CD4-positive, alpha-beta memory T cell (primary cell): ENCODE measurements around the gene CA12. TPM values are rescaled to one million over a fixed set of nuclear protein-coding genes. Genes with fewer than 3 reads are reported as not detected.
A peak's percentile ranks its signal among the peaks of the same experiment; 100 is the strongest.

Experiments used
- CTCF ChIA-PET: fragments of 350-600 bp; sonication (Branson Sonifier 250); formaldehyde crosslinking; loops from one replicate; lab custom pipeline; 2021; ENCODE audit warnings: inconsistent platforms; ENCODE audit not compliant: partially characterized antibody; lab: Charles Lee
- POLR2A ChIA-PET: fragments of 350-600 bp; sonication (Branson Sonifier 250); formaldehyde crosslinking; loops from one replicate; lab custom pipeline; 2021; ENCODE audit not compliant: partially characterized antibody; lab: Charles Lee
- DNase-seq, 5 donors: peaks; one replicate each; pipeline versions ENCODE4 v3.0.0 to v3.0.0-alpha.2; 2020 to 2022; ENCODE audit warnings: mixed read lengths in 1 of 5
- H3K27ac ChIP-seq: one replicate; pipeline ENCODE4 v1.7.0; 2013; ENCODE audit warnings: low read depth, low read length
- H3K27me3 ChIP-seq: 2 replicates; pipeline ENCODE4 v1.7.0; 2013; ENCODE audit warnings: mild to moderate bottlenecking, low read length, moderate library complexity; ENCODE audit not compliant: insufficient read depth
- H3K36me3 ChIP-seq: 2 replicates; pipeline ENCODE4 v1.7.0; 2013; ENCODE audit warnings: mild to moderate bottlenecking, low read length, moderate library complexity; ENCODE audit not compliant: insufficient read depth
- H3K4me1 ChIP-seq: 2 replicates; pipeline ENCODE4 v1.7.0; 2013; ENCODE audit warnings: mild to moderate bottlenecking, low read length, moderate library complexity; ENCODE audit not compliant: insufficient read depth
- H3K4me3 ChIP-seq, 2 donors: one replicate each; pipeline ENCODE4 v1.7.0; 2013; ENCODE audit warnings: low read length in 2 of 2, mild to moderate bottlenecking in 1 of 2
- H3K9me3 ChIP-seq, 2 donors: one replicate each; pipeline ENCODE4 v1.7.0; 2013; ENCODE audit warnings: low read length in 2 of 2, control low read depth in 1 of 2; ENCODE audit not compliant: control insufficient read depth in 1 of 2
- H3K27ac Mint-ChIP-seq, 7 donors: one replicate each; pipeline ENCODE4 v1.8.0; 2020 to 2021; ENCODE audit warnings: mixed read lengths in 7 of 7, mild to moderate bottlenecking in 6 of 7, inconsistent platforms in 3 of 7, moderate library complexity in 3 of 7
- H3K27me3 Mint-ChIP-seq, 2 donors: one replicate each; pipeline ENCODE4 v1.8.0; 2020 to 2021; ENCODE audit warnings: mixed read lengths in 2 of 2
- H3K36me3 Mint-ChIP-seq, 2 donors: one replicate each; pipeline ENCODE4 v1.8.0; 2020 to 2021; ENCODE audit warnings: mixed read lengths in 2 of 2, inconsistent platforms in 1 of 2, mild to moderate bottlenecking in 1 of 2
- H3K4me1 Mint-ChIP-seq, 4 donors: one replicate each; pipeline ENCODE4 v1.8.0; 2020 to 2021; ENCODE audit warnings: mixed read lengths in 4 of 4, mild to moderate bottlenecking in 1 of 4
- H3K4me3 Mint-ChIP-seq, 8 donors: one replicate each; pipeline ENCODE4 v1.8.0; 2020 to 2021; ENCODE audit warnings: mixed read lengths in 8 of 8, mild to moderate bottlenecking in 7 of 8, moderate library complexity in 6 of 8, inconsistent platforms in 3 of 8
- H3K9me3 Mint-ChIP-seq, 8 donors: one replicate each; pipeline ENCODE4 v1.8.0; 2020 to 2021; ENCODE audit warnings: mixed read lengths in 8 of 8, mild to moderate bottlenecking in 5 of 8, inconsistent platforms in 3 of 8, moderate library complexity in 1 of 8
- intact Hi-C: fragments of 100-400 bp; cut with micrococcal nuclease; formaldehyde crosslinking; loops from one replicate; pipeline ENCODE4 v1.15.1; 2023
- polyA plus RNA-seq, 2 donors: library from polyadenylated mRNA; unstranded; fragments of 300-500 nt; fragmentation: Illumina TruSeq; gene quantifications; one replicate each; pipeline ENCODE4 v1.2.3, GENCODE V29; 2021
- total RNA-seq, 2 experiments: library from RNA; stranded (reverse); gene quantifications; one replicate each; pipeline ENCODE4 v1.2.3, GENCODE V29; 2021

CA12 gene
- total and polyA plus RNA-seq, 4 experiments from 2014 or later: not detected

DNA sequence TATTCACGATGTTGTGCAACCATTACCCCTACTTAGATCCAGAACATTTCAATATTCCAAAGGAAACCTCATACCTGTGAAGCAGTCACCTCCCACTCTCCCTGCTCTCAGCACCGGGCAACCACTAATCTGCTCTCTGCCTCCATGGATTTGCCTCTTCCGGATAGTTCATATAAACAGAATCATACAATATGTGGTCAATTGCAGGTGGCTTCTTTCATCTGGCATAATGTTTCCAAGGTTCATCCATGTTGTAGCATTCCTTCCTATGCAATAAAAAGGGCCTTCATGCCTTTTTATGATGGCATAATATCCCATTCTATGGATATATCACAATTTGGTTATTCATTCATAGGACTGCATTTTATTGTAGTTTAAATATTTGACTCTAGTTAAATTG, 23.9 kb downstream of the CA12 start:
- no peaks in the 10 kb centered on the region for H3K4me1 Mint-ChIP-seq
- POLR2A ChIA-PET: no interaction called here
- intact Hi-C loops: no loop called here
- H3K9me3 Mint-ChIP-seq: peaks cover 0 to 2% (median 0%) of the 10 kb centered on the region in 8 donors
- no peaks in the 10 kb centered on the region for H3K36me3 Mint-ChIP-seq
- no peak for DNase-seq
- Histone ChIP-seq H3K27me3 (no peaks in the 10 kb centered on the region), H3K36me3 (no peaks in the 10 kb centered on the region), H3K4me3 (no peak overlapping the region), H3K9me3 (no peaks in the 10 kb centered on the region), H3K27ac (no peak overlapping the region), H3K4me1 (no peaks in the 10 kb centered on the region)
- no peak overlapping the region for H3K4me3 Mint-ChIP-seq
- peaks cover 6 to 12% of the 10 kb centered on the region in 2 donors for H3K27me3 Mint-ChIP-seq
- CTCF ChIA-PET: no interaction called here
- H3K27ac Mint-ChIP-seq: no peak overlapping the region

DNA sequence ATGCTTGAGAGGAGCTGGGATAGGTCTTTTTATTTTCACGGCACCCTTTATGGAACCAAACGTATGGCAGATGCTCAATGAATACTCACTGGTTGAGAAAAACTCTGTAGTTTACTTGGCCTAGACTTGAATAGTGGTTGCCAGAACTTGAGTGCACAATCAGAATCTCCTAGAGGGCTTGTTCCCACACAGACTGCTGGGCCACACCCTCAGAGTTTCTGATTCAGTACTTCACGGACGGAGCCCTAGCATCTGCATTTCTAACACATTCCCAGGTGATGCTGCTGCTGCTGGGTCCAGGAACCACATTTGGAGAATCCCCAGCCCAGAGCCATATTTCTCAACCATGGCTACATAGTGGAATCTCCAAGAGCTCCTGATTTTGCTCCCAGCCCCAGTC, 24.6 kb downstream of the CA12 start:
- H3K9me3 ChIP-seq: no peaks in the 10 kb centered on the region
- H3K36me3 Mint-ChIP-seq: no peaks in the 10 kb centered on the region
- no peak overlapping the region for H3K27ac Mint-ChIP-seq
- no peaks in the 10 kb centered on the region for H3K27me3 ChIP-seq
- no peaks in the 10 kb centered on the region for H3K4me1 ChIP-seq
- no peaks in the 10 kb centered on the region for H3K36me3 ChIP-seq
- H3K27ac ChIP-seq: no peak overlapping the region
- H3K4me3 ChIP-seq: no peak overlapping the region
- ChIA-PET CTCF (no interaction called here), POLR2A (no interaction called here)
- H3K27me3 Mint-ChIP-seq: peaks cover 6 to 12% of the 10 kb centered on the region in 2 donors
- no peak for DNase-seq
- H3K4me1 Mint-ChIP-seq: no peaks in the 10 kb centered on the region
- H3K4me3 Mint-ChIP-seq: no peak overlapping the region
- peaks cover 0 to 2% (median 0%) of the 10 kb centered on the region in 8 donors for H3K9me3 Mint-ChIP-seq
- intact Hi-C loops: no loop called here

DNA sequence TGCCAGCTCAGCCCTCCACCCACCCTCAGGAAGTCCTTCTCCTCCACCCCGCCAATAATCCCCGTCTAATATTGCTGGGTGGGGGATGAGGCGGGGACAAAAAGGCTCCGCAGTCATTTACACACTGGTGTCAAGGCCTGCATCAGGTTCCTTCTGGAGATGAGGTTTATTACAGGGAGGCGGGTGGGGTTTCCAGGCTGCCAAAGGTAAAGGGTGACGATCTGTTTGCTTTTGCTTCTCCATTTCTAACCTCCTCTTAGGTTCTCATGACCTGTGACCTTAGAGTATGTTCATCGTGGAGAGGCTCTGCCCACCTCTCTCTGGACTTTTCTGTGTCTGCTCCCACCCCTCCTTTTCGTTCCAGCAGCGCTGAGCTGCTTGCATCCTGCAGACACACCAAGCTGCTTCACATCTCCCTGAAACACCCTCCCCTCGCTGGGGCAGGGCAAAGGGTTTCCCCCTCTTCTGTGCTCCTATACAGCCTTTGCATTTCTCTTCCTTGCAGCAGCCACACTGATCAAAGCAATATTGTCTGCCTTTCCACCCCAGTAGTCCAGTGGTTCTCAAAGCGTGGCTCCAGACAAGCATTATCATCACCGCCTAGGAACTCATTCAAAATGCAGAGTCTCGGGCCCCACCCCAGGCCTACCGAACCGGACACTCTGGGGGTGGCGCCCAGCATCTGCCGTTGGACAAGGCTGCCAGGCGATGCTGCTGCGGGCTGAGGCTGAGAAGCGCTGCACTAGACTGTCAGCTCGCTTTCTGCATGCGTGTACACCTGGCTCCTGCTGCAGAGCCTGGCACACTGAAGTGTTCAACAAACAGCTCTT, 26.6 kb downstream of the CA12 start:
- no peak for DNase-seq
- peak overlapping the region in 1 of 7 donors; percentile 74 for H3K27ac Mint-ChIP-seq
- CTCF ChIA-PET: no interaction called here
- H3K9me3 Mint-ChIP-seq: peaks cover 0 to 2% (median 0%) of the 10 kb centered on the region in 8 donors
- H3K36me3 Mint-ChIP-seq: no peaks in the 10 kb centered on the region
- Histone ChIP-seq H3K27me3 (no peaks in the 10 kb centered on the region), H3K9me3 (no peaks in the 10 kb centered on the region), H3K27ac (no peak overlapping the region), H3K36me3 (no peaks in the 10 kb centered on the region), H3K4me3 (no peak overlapping the region), H3K4me1 (no peaks in the 10 kb centered on the region)
- POLR2A ChIA-PET: no interaction called here
- H3K4me1 Mint-ChIP-seq: no peaks in the 10 kb centered on the region
- intact Hi-C loops: no loop called here
- H3K27me3 Mint-ChIP-seq: peaks cover 0 to 8% of the 10 kb centered on the region in 2 donors
- H3K4me3 Mint-ChIP-seq: no peak overlapping the region

DNA sequence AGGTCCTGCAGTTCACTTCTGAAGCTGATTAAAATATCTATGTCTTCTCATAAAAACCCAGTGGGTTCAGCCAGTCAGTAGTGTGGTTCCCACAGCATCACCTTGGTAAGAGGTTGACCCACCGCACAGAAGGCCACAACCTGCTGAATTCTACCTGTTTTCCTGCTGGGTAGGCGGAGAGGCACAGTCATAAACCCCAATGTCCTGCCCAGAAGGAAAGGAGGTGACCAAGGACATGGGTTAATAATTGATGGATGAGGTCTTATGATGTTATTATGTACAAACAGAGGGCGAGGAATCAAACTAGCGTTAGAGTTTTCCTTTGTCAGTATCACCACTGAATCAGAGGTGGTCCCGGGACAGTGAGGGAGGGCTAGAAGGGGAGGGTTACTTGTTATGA, 27.8 kb downstream of the CA12 start:
- H3K27ac Mint-ChIP-seq: no peak overlapping the region

DNA sequence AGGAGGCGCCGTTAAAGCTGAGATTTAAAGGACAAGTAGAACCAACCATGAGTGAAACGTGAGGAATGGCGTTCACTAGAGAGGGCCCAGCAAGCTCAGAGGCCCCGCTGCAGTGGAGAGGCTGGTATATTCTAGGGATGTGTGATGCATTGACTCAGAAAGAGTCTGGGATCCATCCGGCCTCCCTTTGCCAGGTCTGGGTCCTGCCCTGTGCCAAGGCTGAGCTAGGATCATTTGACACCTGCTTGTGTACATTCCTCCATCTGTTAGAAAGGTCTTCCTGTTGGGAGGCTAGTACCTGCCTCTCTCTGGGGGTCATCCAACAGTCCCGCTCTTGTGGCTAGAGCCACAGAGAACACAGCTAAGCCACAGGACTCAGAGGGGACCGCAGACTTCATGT, 28.4 kb downstream of the CA12 start:
- DNase-seq: no peak
- CTCF ChIA-PET: no interaction called here
- no peaks in the 10 kb centered on the region for H3K9me3 Mint-ChIP-seq
- no peaks in the 10 kb centered on the region for H3K27me3 Mint-ChIP-seq
- Histone ChIP-seq H3K36me3 (no peaks in the 10 kb centered on the region), H3K27ac (no peak overlapping the region), H3K9me3 (no peaks in the 10 kb centered on the region), H3K27me3 (no peaks in the 10 kb centered on the region), H3K4me3 (no peak overlapping the region), H3K4me1 (no peaks in the 10 kb centered on the region)
- H3K36me3 Mint-ChIP-seq: no peaks in the 10 kb centered on the region
- POLR2A ChIA-PET: no interaction called here
- H3K4me1 Mint-ChIP-seq: no peaks in the 10 kb centered on the region
- intact Hi-C loops: no loop called here
- H3K4me3 Mint-ChIP-seq: no peak overlapping the region
- H3K27ac Mint-ChIP-seq: peak overlapping the region in 1 of 7 donors; percentile 39

More for the DNA sequence above, 27.8 kb downstream of the CA12 start:
- Mint-ChIP-seq H3K36me3 (no peaks in the 10 kb centered on the region), H3K9me3 (peaks cover 0 to 2% (median 0%) of the 10 kb centered on the region in 8 donors), H3K27me3 (no peaks in the 10 kb centered on the region), H3K4me3 (no peak overlapping the region), H3K4me1 (no peaks in the 10 kb centered on the region)
- POLR2A ChIA-PET: no interaction called here
- CTCF ChIA-PET: no interaction called here
- H3K9me3 ChIP-seq: no peaks in the 10 kb centered on the region
- no peaks in the 10 kb centered on the region for H3K4me1 ChIP-seq
- DNase-seq: no peak
- intact Hi-C loops: no loop called here
- H3K4me3 ChIP-seq: no peak overlapping the region
- H3K27me3 ChIP-seq: no peaks in the 10 kb centered on the region
- H3K27ac ChIP-seq: no peak overlapping the region
- no peaks in the 10 kb centered on the region for H3K36me3 ChIP-seq

DNA sequence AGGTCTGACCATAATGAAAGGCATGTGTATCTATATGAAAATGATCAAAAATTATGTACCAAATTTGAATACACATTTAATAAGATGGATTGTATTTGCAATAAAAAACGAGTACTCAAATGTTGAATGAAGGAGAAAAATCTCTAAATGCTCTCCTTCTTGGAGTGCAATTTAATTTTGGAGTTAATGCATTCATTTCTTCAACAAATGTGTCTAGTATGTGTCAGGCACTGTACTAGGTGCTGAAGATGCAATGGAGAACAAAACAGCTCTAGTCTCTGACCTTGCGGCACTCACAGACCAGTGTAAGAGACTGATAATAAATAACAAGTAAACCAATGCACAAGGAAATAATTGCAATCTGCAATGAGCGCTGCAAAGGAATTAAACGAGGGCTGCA, 28.8 kb downstream of the CA12 start:
- intact Hi-C loops: no loop called here

DNA sequence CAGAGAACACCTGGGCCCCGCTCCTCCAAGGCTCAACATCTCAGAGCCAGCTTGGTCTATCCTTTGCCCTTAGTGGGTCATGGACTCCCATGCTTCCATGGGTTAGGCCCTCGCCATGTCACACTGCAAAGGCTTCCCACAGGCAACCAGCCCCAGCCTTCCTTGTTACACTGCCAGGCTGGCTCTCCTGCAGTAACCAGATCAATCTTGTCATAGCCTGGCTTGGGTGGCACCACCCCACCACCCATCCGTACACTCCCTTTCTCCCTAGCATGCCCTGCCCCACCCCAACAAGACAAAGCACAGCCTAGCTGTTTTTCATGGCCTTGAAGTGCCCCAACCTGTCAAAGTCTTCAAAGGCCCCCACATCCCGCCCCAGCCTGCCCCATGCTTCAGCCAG, 30.5 kb downstream of the CA12 start:
- Mint-ChIP-seq H3K27me3 (no peaks in the 10 kb centered on the region), H3K27ac (no peak overlapping the region), H3K4me3 (no peak overlapping the region), H3K9me3 (no peaks in the 10 kb centered on the region), H3K4me1 (no peaks in the 10 kb centered on the region), H3K36me3 (no peaks in the 10 kb centered on the region)
- intact Hi-C loops: no loop called here
- DNase-seq: no peak
- H3K4me3 ChIP-seq: no peak overlapping the region
- H3K9me3 ChIP-seq: no peaks in the 10 kb centered on the region
- POLR2A ChIA-PET: no interaction called here
- H3K27me3 ChIP-seq: no peaks in the 10 kb centered on the region
- CTCF ChIA-PET: no interaction called here
- H3K27ac ChIP-seq: no peak overlapping the region
- no peaks in the 10 kb centered on the region for H3K4me1 ChIP-seq
- H3K36me3 ChIP-seq: no peaks in the 10 kb centered on the region

More for the DNA sequence above, 28.8 kb downstream of the CA12 start:
- Mint-ChIP-seq H3K4me3 (no peak overlapping the region), H3K36me3 (no peaks in the 10 kb centered on the region), H3K27me3 (no peaks in the 10 kb centered on the region), H3K4me1 (no peaks in the 10 kb centered on the region), H3K27ac (no peak overlapping the region), H3K9me3 (no peaks in the 10 kb centered on the region)
- H3K4me1 ChIP-seq: no peaks in the 10 kb centered on the region
- no peaks in the 10 kb centered on the region for H3K36me3 ChIP-seq
- no peaks in the 10 kb centered on the region for H3K27me3 ChIP-seq
- CTCF ChIA-PET: no interaction called here
- DNase-seq: no peak
- no peak overlapping the region for H3K27ac ChIP-seq
- H3K4me3 ChIP-seq: no peak overlapping the region
- H3K9me3 ChIP-seq: no peaks in the 10 kb centered on the region
- POLR2A ChIA-PET: no interaction called here
